Measurements from ENCODE around the gene ZC3H18. TPM values are rescaled to one million over a fixed set of nuclear protein-coding genes. Genes with fewer than 3 reads are reported as not detected.

ZC3H18 gene
- total and polyA plus RNA-seq, 2 donors from 2014 or later, result 11.4 to 38.2 TPM

DNA sequence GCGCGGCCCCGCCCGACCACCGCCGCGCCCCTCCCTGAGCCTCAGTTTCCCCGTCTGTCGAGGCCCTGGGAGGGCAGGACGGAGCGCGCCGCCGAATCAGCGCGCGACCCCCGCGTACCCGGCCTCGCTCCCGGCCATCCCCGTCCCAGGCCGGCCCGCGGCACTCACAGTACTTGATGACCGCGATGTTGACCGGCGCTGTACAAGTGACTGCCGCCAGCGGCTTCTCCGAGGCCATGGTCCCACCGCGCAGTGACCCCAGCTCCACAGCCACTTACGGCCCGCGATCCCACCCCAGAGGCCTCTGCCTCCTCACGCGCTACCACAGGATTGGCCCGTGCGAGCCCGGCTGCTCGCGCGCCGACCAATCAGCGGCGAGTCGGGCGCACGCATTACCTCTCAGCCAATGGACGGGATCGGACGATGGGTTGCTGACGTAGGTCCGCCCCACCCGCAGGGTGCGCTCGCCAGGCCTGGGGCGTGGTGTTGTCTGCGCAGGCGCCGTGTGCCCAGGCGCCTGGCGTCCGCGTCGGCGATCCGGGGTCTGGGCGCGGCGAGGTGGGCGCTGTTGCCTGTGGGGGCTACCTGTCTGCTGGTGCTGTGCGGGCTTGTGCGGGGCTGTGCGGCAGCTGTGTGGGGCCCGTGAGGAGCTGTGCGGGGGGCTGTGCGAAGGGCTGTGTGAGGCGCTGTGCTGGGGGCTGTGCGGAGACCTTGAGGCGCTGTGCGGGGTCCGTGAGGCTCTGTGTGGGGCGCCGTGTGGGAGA lies 92.8 kb downstream of the ZC3H18 start, which contains the start of gene MVD:
TSS of gene MVD (minus strand) at position 249 of the 764 bp plus-strand sequence. CDS start at position 238, 11 bp downstream.
- FAIRE-seq, result peak; percentile 77
- DNase-seq, result peak; percentile 98 to 99 (median 99)
- Histone ChIP-seq H3K9me3 (ENCODE audit: control insufficient read depth in 2 of 3, insufficient read depth in 1 of 3, low read length in 3 of 3) (no peaks in the 10 kb centered on the region), H3K4me1 (ENCODE audit: control insufficient read depth in 2 of 3, insufficient read depth in 2 of 3, low read depth in 1 of 3, low read length in 3 of 3) (peaks cover 0 to 4% (median 0%) of the 10 kb centered on the region in 3 donors), H3K27me3 (ENCODE audit: control insufficient read depth, insufficient read depth, low read length) (no peaks in the 10 kb centered on the region), H3K27ac (ENCODE audit: low read depth in 2 of 2, low read length in 2 of 2) (peak within 1 kb of the TSS; percentile 74 to 82), H3K4me3 (ENCODE audit: low read length in 3 of 3) (peak within 1 kb of the TSS; percentile 66 to 82 (median 80)), H3K36me3 (ENCODE audit: control insufficient read depth in 2 of 3, insufficient read depth in 3 of 3, low read length in 3 of 3) (no peaks in the 10 kb centered on the region), H3K9ac (ENCODE audit: low read length in 3 of 3) (peak within 1 kb of the TSS; percentile 44 to 85 (median 72))
- intact Hi-C loops (cut with DNase I), result no loop called here
- TF ChIP-seq, protein P1, sequence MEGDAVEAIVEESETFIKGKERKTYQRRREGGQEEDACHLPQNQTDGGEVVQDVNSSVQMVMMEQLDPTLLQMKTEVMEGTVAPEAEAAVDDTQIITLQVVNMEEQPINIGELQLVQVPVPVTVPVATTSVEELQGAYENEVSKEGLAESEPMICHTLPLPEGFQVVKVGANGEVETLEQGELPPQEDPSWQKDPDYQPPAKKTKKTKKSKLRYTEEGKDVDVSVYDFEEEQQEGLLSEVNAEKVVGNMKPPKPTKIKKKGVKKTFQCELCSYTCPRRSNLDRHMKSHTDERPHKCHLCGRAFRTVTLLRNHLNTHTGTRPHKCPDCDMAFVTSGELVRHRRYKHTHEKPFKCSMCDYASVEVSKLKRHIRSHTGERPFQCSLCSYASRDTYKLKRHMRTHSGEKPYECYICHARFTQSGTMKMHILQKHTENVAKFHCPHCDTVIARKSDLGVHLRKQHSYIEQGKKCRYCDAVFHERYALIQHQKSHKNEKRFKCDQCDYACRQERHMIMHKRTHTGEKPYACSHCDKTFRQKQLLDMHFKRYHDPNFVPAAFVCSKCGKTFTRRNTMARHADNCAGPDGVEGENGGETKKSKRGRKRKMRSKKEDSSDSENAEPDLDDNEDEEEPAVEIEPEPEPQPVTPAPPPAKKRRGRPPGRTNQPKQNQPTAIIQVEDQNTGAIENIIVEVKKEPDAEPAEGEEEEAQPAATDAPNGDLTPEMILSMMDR (IDR thresholded peaks at IDR 0.05; ENCODE audit: borderline replicate concordance, extremely low read depth, insufficient read depth), result peak; percentile 4

- no peak overlapping the region for H3K4me3 ChIP-seq (ENCODE audit: low read length in 3 of 3)
- H3K27me3 ChIP-seq (ENCODE audit: control insufficient read depth, insufficient read depth, low read length), result no peaks in the 10 kb centered on the region
- no peak for DNase-seq
- H3K9me3 ChIP-seq (ENCODE audit: control insufficient read depth in 2 of 3, insufficient read depth in 1 of 3, low read length in 3 of 3), result no peaks in the 10 kb centered on the region
- FAIRE-seq, result no peak
- no peaks in the 10 kb centered on the region for H3K36me3 ChIP-seq (ENCODE audit: control insufficient read depth in 2 of 3, insufficient read depth in 3 of 3, low read length in 3 of 3)
- peaks cover 0 to 4% (median 0%) of the 10 kb centered on the region in 3 donors for H3K4me1 ChIP-seq (ENCODE audit: control insufficient read depth in 2 of 3, insufficient read depth in 2 of 3, low read depth in 1 of 3, low read length in 3 of 3)
- no peak overlapping the region for H3K27ac ChIP-seq (ENCODE audit: low read depth in 2 of 2, low read length in 2 of 2)
- no peak overlapping the region for H3K9ac ChIP-seq (ENCODE audit: low read length in 3 of 3)
- TF ChIP-seq, protein P1 (IDR thresholded peaks at IDR 0.05; ENCODE audit: borderline replicate concordance, extremely low read depth, insufficient read depth), result no peak
- intact Hi-C loops (cut with DNase I), result no loop called here
These were observed 94.9 kb downstream of the ZC3H18 start for GRCh38 chr16:88665148-88665547.

DNA sequence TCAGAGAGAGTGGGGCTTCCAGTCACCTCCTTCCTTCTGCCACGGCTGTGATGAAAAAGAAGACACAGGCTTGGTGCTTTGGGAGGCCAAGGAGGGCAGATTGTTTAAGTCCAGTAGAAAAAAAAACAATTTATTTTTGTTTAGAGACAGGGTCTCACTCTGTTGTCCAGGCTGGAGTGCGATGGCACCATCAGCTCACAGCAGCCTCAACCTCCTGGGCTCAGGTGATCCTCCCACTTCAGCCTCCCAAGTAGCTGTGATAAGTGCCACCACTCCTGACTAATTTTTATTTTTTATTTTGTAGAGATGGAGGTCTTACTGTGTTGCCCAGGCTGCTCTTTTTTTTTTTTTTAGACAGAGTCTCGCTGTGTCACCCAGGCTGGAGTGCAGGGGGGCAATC lies 95.4 kb downstream of the ZC3H18 start:
- FAIRE-seq, result no peak
- intact Hi-C loops (cut with DNase I), result no loop called here
- TF ChIP-seq, protein P1 (IDR thresholded peaks at IDR 0.05; ENCODE audit: borderline replicate concordance, extremely low read depth, insufficient read depth), result no peak
- Histone ChIP-seq H3K9ac (ENCODE audit: low read length in 3 of 3) (no peak overlapping the region), H3K27me3 (ENCODE audit: control insufficient read depth, insufficient read depth, low read length) (no peaks in the 10 kb centered on the region), H3K36me3 (ENCODE audit: control insufficient read depth in 2 of 3, insufficient read depth in 3 of 3, low read length in 3 of 3) (no peaks in the 10 kb centered on the region), H3K9me3 (ENCODE audit: control insufficient read depth in 2 of 3, insufficient read depth in 1 of 3, low read length in 3 of 3) (no peaks in the 10 kb centered on the region), H3K4me3 (ENCODE audit: low read length in 3 of 3) (no peak overlapping the region), H3K27ac (ENCODE audit: low read depth in 2 of 2, low read length in 2 of 2) (no peak overlapping the region), H3K4me1 (ENCODE audit: control insufficient read depth in 2 of 3, insufficient read depth in 2 of 3, low read depth in 1 of 3, low read length in 3 of 3) (peaks cover 0 to 4% (median 0%) of the 10 kb centered on the region in 3 donors)
- DNase-seq, result no peak

All from kidney (tissue), 14 donors.